Cardiac muscle cell (in vitro differentiated cells and primary cell): ENCODE results near the gene SLA2. TPM values are rescaled to one million over a fixed set of nuclear protein-coding genes. Genes with fewer than 3 reads are reported as not detected.
"Not testable (repeated sequence)": the region's sequence is repeated elsewhere in the genome, so short reads cannot be mapped to it uniquely, and the experiment has no call there.

Experiments
- DNase-seq, 2 donors: peaks; one replicate each; pipeline versions ENCODE4 v3.0.0 to v3.0.0-alpha.2; 2010 to 2017; ENCODE audit warnings: low read depth in 1 of 2, low spot score in 1 of 2
- H3K27ac ChIP-seq: fragments of 200-600 bp; sonication (generic); 2 replicates; pipeline ENCODE4 v1.5.1; 2016
- H3K27me3 ChIP-seq: fragments of 200-600 bp; sonication (generic); 2 replicates; pipeline ENCODE4 v1.6.0; 2016; ENCODE audit warnings: control low read depth
- H3K36me3 ChIP-seq: fragments of 200-600 bp; sonication (generic); 2 replicates; pipeline ENCODE4 v1.5.1; 2016; ENCODE audit warnings: control low read depth
- H3K4me1 ChIP-seq: fragments of 200-600 bp; sonication (generic); 2 replicates; pipeline ENCODE4 v1.8.1; 2017; ENCODE audit warnings: low read depth, mild to moderate bottlenecking, mixed run types
- H3K4me3 ChIP-seq: fragments of 200-600 bp; sonication (generic); 2 replicates; pipeline ENCODE4 v1.5.1; 2016; ENCODE audit warnings: mild to moderate bottlenecking
- H3K9me3 ChIP-seq: fragments of 200-600 bp; sonication (generic); 2 replicates; pipeline ENCODE4 v1.5.1; 2017; ENCODE audit warnings: low read depth, mild to moderate bottlenecking, control low read depth
- polyA plus RNA-seq: library from polyadenylated mRNA; unstranded; fragments of >200 nt; fragmentation: Nextera tagmentation; extraction: Ambion mirVana; gene quantifications from 2 replicates; pipeline ENCODE4 v1.2.1, GENCODE V29; 2016
- total RNA-seq: library from RNA; depleted of rRNA; stranded (reverse); fragments of >200 nt; gene quantifications from 2 replicates; pipeline ENCODE4 v1.2.3, GENCODE V29; 2016
- TF ChIP-seq, protein P1 (sequence below): IDR thresholded peaks from 2 replicates; pipeline ENCODE4 v1.5.1; 2012; ENCODE audit warnings: low read depth, mild to moderate bottlenecking, low read length

Gene SLA2
- total and polyA plus RNA-seq, 2 experiments from 2014 or later = 0.21 TPM; not detected in 1

DNA sequence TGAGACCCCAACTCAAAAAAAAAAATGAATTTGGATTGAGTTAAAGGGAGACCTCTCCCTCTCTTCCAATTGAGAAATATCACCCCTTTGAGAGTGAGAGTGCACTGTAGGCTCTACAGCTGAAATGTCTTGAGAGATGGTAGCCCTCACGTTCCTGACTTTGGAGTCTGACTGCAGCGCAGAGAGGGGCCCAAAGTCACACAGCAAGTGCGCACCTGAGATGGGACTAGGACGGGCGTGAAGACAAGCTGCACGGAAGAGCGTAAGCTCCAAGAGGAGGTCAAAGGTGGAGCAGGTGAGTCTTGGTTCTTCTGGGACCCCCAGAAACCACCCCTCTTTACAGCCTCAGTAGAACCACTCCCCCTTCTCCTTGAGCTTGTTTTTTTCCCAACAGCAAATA, 643 bp downstream of the SLA2 start:
- Histone ChIP-seq H3K27me3 (no peaks in the 10 kb centered on the region), H3K4me1 (peaks cover 6% of the 10 kb centered on the region), H3K9me3 (no peaks in the 10 kb centered on the region), H3K36me3 (no peaks in the 10 kb centered on the region), H3K4me3 (no peak overlapping the region), H3K27ac (no peak overlapping the region)
- no peak for DNase-seq
- TF ChIP-seq, protein P1, sequence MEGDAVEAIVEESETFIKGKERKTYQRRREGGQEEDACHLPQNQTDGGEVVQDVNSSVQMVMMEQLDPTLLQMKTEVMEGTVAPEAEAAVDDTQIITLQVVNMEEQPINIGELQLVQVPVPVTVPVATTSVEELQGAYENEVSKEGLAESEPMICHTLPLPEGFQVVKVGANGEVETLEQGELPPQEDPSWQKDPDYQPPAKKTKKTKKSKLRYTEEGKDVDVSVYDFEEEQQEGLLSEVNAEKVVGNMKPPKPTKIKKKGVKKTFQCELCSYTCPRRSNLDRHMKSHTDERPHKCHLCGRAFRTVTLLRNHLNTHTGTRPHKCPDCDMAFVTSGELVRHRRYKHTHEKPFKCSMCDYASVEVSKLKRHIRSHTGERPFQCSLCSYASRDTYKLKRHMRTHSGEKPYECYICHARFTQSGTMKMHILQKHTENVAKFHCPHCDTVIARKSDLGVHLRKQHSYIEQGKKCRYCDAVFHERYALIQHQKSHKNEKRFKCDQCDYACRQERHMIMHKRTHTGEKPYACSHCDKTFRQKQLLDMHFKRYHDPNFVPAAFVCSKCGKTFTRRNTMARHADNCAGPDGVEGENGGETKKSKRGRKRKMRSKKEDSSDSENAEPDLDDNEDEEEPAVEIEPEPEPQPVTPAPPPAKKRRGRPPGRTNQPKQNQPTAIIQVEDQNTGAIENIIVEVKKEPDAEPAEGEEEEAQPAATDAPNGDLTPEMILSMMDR = no peak

DNA sequence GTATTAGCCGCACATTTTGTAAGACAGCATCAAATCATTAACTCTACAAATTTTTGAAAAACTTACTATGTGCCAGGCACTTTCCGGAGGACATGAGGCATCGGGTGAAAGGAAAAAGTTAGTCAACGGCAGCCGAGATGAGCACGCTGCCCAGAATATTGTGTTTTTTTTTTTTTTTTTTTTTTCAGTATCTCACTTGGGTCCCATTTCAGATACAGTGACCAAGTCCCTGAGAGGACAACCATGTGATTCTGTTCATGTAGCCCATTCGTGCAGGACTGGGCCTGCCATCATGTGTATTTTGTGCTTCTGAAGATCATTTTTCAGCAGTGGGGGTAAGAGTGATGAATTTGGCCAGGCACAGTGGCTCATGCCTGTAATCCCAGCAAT, 1.3 kb downstream of the SLA2 start:
- DNase-seq = no peak
- H3K27me3 ChIP-seq = no peaks in the 10 kb centered on the region
- no peaks in the 10 kb centered on the region for H3K36me3 ChIP-seq
- H3K4me3 ChIP-seq = no peak overlapping the region
- no peaks in the 10 kb centered on the region for H3K9me3 ChIP-seq
- TF ChIP-seq, protein P1 = no peak
- no peak overlapping the region for H3K27ac ChIP-seq
- H3K4me1 ChIP-seq = peaks cover 6% of the 10 kb centered on the region

DNA sequence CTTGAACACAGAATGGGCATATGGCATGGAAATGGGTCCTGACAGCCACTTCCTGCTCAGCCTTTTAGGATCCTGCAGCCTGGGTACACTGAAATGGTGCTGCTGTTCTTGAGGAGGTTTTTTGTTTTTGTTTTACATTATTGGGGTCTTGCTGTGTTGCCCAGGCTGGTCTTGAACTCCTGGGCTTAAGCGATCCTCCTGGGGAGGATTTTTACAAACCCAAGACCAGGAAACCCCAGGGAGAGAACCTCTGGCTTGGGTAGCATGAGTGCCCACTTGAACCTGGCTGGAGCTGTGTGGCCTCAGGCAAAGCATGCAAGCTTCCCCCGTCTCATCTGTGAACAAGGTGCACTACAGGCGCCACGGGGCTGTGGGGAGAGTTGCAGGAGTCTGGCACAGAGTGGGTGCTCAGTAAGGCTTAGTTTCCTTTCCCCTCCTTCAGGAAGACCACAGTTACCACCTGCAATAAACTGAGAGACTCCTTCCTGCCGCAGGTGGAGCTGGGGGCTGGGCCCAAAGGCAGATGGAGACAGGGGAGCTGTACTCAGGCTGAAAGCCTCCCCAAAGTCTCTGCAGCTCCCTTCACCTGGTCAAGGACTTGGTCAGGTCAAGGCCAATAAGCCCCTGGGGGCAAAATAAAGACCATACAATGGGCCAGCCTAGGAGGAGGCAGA, 1.8 kb downstream of the SLA2 start:
- peaks cover 6% of the 10 kb centered on the region for H3K4me1 ChIP-seq
- no peak overlapping the region for H3K27ac ChIP-seq
- no peak for DNase-seq
- H3K4me3 ChIP-seq = no peak overlapping the region
- TF ChIP-seq, protein P1 = no peak
- no peaks in the 10 kb centered on the region for H3K36me3 ChIP-seq
- no peaks in the 10 kb centered on the region for H3K27me3 ChIP-seq
- no peaks in the 10 kb centered on the region for H3K9me3 ChIP-seq

DNA sequence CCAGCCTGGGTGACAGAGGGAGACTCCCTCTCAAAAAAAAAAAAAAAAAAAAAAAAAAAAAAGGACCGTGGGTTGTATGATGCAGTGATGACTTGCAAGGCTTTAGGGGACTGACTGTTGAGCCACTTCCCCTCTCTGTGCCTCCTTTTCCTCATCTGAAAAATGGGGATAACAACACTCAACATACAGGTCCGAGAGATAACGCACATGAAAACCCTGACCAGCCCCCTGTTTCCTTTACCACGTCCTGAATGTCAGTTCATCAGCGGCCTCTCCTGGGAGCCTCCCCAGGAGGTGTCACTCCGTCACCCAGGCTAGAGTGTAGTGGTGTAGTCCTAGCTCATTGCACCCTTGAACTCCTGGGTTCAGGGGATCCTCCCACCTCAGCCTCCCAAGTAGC, 3.9 kb downstream of the SLA2 start:
- Histone ChIP-seq H3K36me3 (no peaks in the 10 kb centered on the region), H3K4me1 (peaks cover 2% of the 10 kb centered on the region)
- TF ChIP-seq, protein P1 = no peak

DNA sequence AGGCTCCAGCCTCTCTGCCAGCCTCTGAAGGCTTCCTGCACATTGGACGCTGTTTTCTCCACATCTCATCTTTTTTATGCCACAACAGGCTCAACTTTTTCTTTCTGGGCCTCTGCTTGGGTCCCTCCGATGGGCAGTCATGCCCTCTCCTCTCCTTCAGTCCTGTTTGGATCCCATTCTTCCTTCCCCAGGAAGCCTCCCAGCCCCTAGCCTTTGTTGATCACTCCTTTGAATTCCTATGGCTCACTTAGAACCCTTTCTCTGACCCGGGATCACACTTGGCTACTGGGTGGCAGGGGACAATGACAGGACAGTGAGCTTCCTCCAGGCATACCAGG, 4.5 kb downstream of the SLA2 start:
- DNase-seq = no peak
- Histone ChIP-seq H3K27ac (no peak overlapping the region), H3K9me3 (no peaks in the 10 kb centered on the region), H3K4me3 (no peak overlapping the region), H3K27me3 (no peaks in the 10 kb centered on the region), H3K36me3 (no peaks in the 10 kb centered on the region), H3K4me1 (no peaks in the 10 kb centered on the region)
- TF ChIP-seq, protein P1 = no peak

More for the DNA sequence above, 3.9 kb downstream of the SLA2 start:
- no peak for DNase-seq
- Histone ChIP-seq H3K4me3 (no peak overlapping the region), H3K27me3 (no peaks in the 10 kb centered on the region), H3K27ac (no peak overlapping the region), H3K9me3 (no peaks in the 10 kb centered on the region)

GRCh38 chr20:36638876-36639400, 7.1 kb downstream of the SLA2 start:
- H3K27ac ChIP-seq, H3K36me3 ChIP-seq, H3K9me3 ChIP-seq, DNase-seq, H3K27me3 ChIP-seq, H3K4me3 ChIP-seq, H3K4me1 ChIP-seq: not testable (repeated sequence)
